ENCODE measurements around the gene SF3A1.

GRCh38 chr22:30358541-30358940, 1.8 kb upstream of the SF3A1 start:
- TF ChIP-seq CTCF (IDR thresholded peaks at IDR 0.05; ENCODE audit: low read depth, low read length, missing input control) (no peak), JUND (IDR thresholded peaks at IDR 0.05) (no peak), FOXA2 (IDR thresholded peaks at IDR 0.05) (no peak), RAD21 (IDR thresholded peaks at IDR 0.05) (no peak), SP1 (IDR thresholded peaks at IDR 0.05) (no peak), ATF3 (IDR thresholded peaks at IDR 0.05) (no peak), REST (IDR thresholded peaks at IDR 0.05) (no peak), RXRA (IDR thresholded peaks at IDR 0.05) (no peak), MAX (IDR thresholded peaks at IDR 0.05) (no peak), TAF1 (conservative IDR thresholded peaks at IDR 0.05) (no peak)

Measured in liver (tissue), 3 donors.